Uterus (tissue), 4 donors: Measurements from ENCODE around the gene CPEB3. TPM values are rescaled to one million over a fixed set of nuclear protein-coding genes. Genes with fewer than 3 reads are reported as not detected.

Experiments
- DNase-seq, 2 donors: peaks; one replicate each; pipeline ENCODE4 v3.0.0-alpha.2; 2019 to 2020
- H3K27ac ChIP-seq, 2 donors: fragments of 200-600 bp; sonication (generic); 1 replicate in 1 of 2; 2 replicates in 1 of 2; pipeline ENCODE4 v1.5.1; 2016 to 2018
- H3K27me3 ChIP-seq, 2 donors: fragments of 200-600 bp; sonication (generic); one replicate each; pipeline ENCODE4 v1.5.1; 2018 to 2019; ENCODE audit warnings: control low read depth in 1 of 2
- H3K36me3 ChIP-seq, 2 donors: fragments of 200-600 bp; sonication (generic); one replicate each; pipeline ENCODE4 v1.5.1; 2019; ENCODE audit warnings: control low read depth in 1 of 2
- H3K4me1 ChIP-seq, 2 donors: fragments of 200-600 bp; sonication (generic); one replicate each; pipeline ENCODE4 v1.5.1; 2018 to 2019; ENCODE audit warnings: control low read depth in 1 of 2
- H3K4me3 ChIP-seq, 2 donors: fragments of 200-600 bp; sonication (generic); 1 replicate in 1 of 2; 2 replicates in 1 of 2; pipeline ENCODE4 v1.5.1; 2018 to 2019; ENCODE audit warnings: mild to moderate bottlenecking in 1 of 2
- H3K9me3 ChIP-seq, 2 donors: fragments of 200-600 bp; sonication (generic); one replicate each; pipeline ENCODE4 v1.5.1; 2019; ENCODE audit warnings: control low read depth in 1 of 2
- CTCF ChIP-seq, 4 experiments: fragments of 200-600 bp in 2 of 4; fragments of 450-650 bp in 2 of 4; sonication (generic) in 2 of 4; IDR thresholded peaks; one replicate each; pipeline ENCODE4 v1.5.1; 2016 to 2019; ENCODE audit warnings: antibody characterized with exemption in 4 of 4, mild to moderate bottlenecking in 2 of 4, moderate library complexity in 1 of 4
- POLR2A ChIP-seq, 2 donors: fragments of 450-650 bp; IDR thresholded peaks; one replicate each; pipeline ENCODE4 v1.6.1; 2016; ENCODE audit warnings: antibody characterized with exemption in 2 of 2, mild to moderate bottlenecking in 1 of 2, moderate library complexity in 1 of 2
- intact Hi-C: fragments of 100-400 bp; cut with DNase I; formaldehyde crosslinking; loops from one replicate; pipeline ENCODE4 v1.15.1; 2023; ENCODE audit warnings: low total_unique reads
- total RNA-seq, 4 donors: library from RNA; depleted of rRNA in 3 of 4; stranded (reverse); fragments of >200 nt in 3 of 4; gene quantifications; one replicate each; pipeline versions ENCODE4 v1.1.0 to v1.2.4, GENCODE V29; 2014 to 2023
- donor health status: DM: yes; HTN: yes; CAD: no.

The CPEB3 gene
- total RNA-seq, 4 donors from 2014 or later = 2.6 to 5.4 (median 3.7) TPM

GRCh38 chr10:92240289-92241157, 50.4 kb downstream of the CPEB3 start:
- H3K27ac ChIP-seq = peak overlapping the region; percentile 82
- no peaks in the 10 kb centered on the region for H3K36me3 ChIP-seq
- peak; percentile 35 to 55 for DNase-seq
- H3K4me3 ChIP-seq = peak overlapping the region; percentile 51 to 62
- intact Hi-C loops = no loop called here
- H3K9me3 ChIP-seq = no peaks in the 10 kb centered on the region
- no peaks in the 10 kb centered on the region for H3K27me3 ChIP-seq
- TF ChIP-seq CTCF (IDR thresholded peaks at IDR 0.05) (no peak), POLR2A (IDR thresholded peaks at IDR 0.05) (peak; percentile 30 to 56)
- H3K4me1 ChIP-seq = peaks cover 0 to 4% of the 10 kb centered on the region in 2 donors

GRCh38 chr10:92239600-92240288, 51.1 kb downstream of the CPEB3 start:
- no peaks in the 10 kb centered on the region for H3K36me3 ChIP-seq
- peaks cover 0 to 4% of the 10 kb centered on the region in 2 donors for H3K4me1 ChIP-seq
- TF ChIP-seq CTCF (IDR thresholded peaks at IDR 0.05) (no peak), POLR2A (IDR thresholded peaks at IDR 0.05) (peak in 1 of 2 donors; percentile 22)
- peak; percentile 24 to 58 for DNase-seq
- H3K9me3 ChIP-seq = no peaks in the 10 kb centered on the region
- H3K4me3 ChIP-seq = peak overlapping the region; percentile 51 to 62
- H3K27ac ChIP-seq = peak overlapping the region; percentile 82
- no peaks in the 10 kb centered on the region for H3K27me3 ChIP-seq
- intact Hi-C loops = no loop called here

GRCh38 chr10:92239151-92239599, 51.7 kb downstream of the CPEB3 start:
- Histone ChIP-seq H3K4me3 (peak overlapping the region; percentile 51 to 62), H3K9me3 (no peaks in the 10 kb centered on the region), H3K27ac (peak overlapping the region; percentile 82), H3K36me3 (no peaks in the 10 kb centered on the region), H3K27me3 (no peaks in the 10 kb centered on the region), H3K4me1 (peaks cover 0 to 4% of the 10 kb centered on the region in 2 donors)
- TF ChIP-seq CTCF (IDR thresholded peaks at IDR 0.05) (no peak), POLR2A (IDR thresholded peaks at IDR 0.05) (no peak)
- no peak for DNase-seq
- intact Hi-C loops = no loop called here

- peak overlapping the region; percentile 51 to 62 for H3K4me3 ChIP-seq
- peaks cover 0 to 4% of the 10 kb centered on the region in 2 donors for H3K4me1 ChIP-seq
- TF ChIP-seq POLR2A (IDR thresholded peaks at IDR 0.05) = no peak
- TF ChIP-seq CTCF (IDR thresholded peaks at IDR 0.05) = no peak
- intact Hi-C loops = no loop called here
- H3K36me3 ChIP-seq = no peaks in the 10 kb centered on the region
- DNase-seq = peak; percentile 50 to 59
- no peaks in the 10 kb centered on the region for H3K27me3 ChIP-seq
- H3K9me3 ChIP-seq = no peaks in the 10 kb centered on the region
- peak overlapping the region; percentile 82 for H3K27ac ChIP-seq
Observed at GRCh38 chr10:92238586-92239098, 52.2 kb downstream of the CPEB3 start.
